ENCODE results near the gene MRAS. TPM values are rescaled to one million over a fixed set of nuclear protein-coding genes. Genes with fewer than 3 reads are reported as not detected.

MRAS gene
- total and polyA plus RNA-seq, 2 of the 13 experiments (the other 11 are each of a cell fraction or from before 2014, with no cell fraction given): 8.8 to 36.2 TPM

- TF ChIP-seq ETS1 (CRISPR knock-in tag; IDR thresholded peaks at IDR 0.05) (no peak), SP5 (CRISPR knock-in tag; IDR thresholded peaks at IDR 0.05; ENCODE audit: borderline replicate concordance, low read depth) (peak; percentile 46; the same call in 1 of the 2 replicates), HOXD1 (CRISPR knock-in tag; IDR thresholded peaks at IDR 0.05) (no peak), ZNF180 (CRISPR knock-in tag; IDR thresholded peaks at IDR 0.05; ENCODE audit: borderline replicate concordance, low read depth) (no peak), FOXM1 (CRISPR knock-in tag; IDR thresholded peaks at IDR 0.05) (no peak), STAT5B (CRISPR knock-in tag; IDR thresholded peaks at IDR 0.05) (no peak), DPF2 (CRISPR knock-in tag; IDR thresholded peaks at IDR 0.05; ENCODE audit: borderline replicate concordance, low read depth) (no peak), ZNF138 (CRISPR knock-in tag; IDR thresholded peaks at IDR 0.05; ENCODE audit: low read depth) (no peak), HINFP (CRISPR knock-in tag; IDR thresholded peaks at IDR 0.05; ENCODE audit: low read depth) (no peak), RXRB (CRISPR knock-in tag; IDR thresholded peaks at IDR 0.05; ENCODE audit: borderline replicate concordance) (no peak), MYPOP (CRISPR knock-in tag; IDR thresholded peaks at IDR 0.05) (no peak), ZBTB38 (CRISPR knock-in tag; IDR thresholded peaks at IDR 0.05) (peak; percentile 36; the same call in 1 of the 2 replicates), ZFP82 (CRISPR knock-in tag; IDR thresholded peaks at IDR 0.05; ENCODE audit: borderline replicate concordance) (no peak), ZNF292 (CRISPR knock-in tag; IDR thresholded peaks at IDR 0.05; ENCODE audit: borderline replicate concordance, low read depth) (0 out of 2 replicates have a peak, but pooled peaks have one; percentile 22), ZNF275 (CRISPR knock-in tag; IDR thresholded peaks at IDR 0.05; ENCODE audit: borderline replicate concordance) (0 out of 2 replicates have a peak, but pooled peaks have one; percentile 51), CCAR2 (optimal IDR thresholded peaks at IDR 0.05; ENCODE audit: low read depth, low read length) (no peak), FOXJ3 (CRISPR knock-in tag; IDR thresholded peaks at IDR 0.05; ENCODE audit: borderline replicate concordance) (no peak), ZSCAN21 (CRISPR knock-in tag; IDR thresholded peaks at IDR 0.05; ENCODE audit: borderline replicate concordance) (no peak), ZNF552 (CRISPR knock-in tag; IDR thresholded peaks at IDR 0.05; ENCODE audit: borderline replicate concordance) (no peak), ZNF18 (CRISPR knock-in tag; IDR thresholded peaks at IDR 0.05; ENCODE audit: insufficient replicate concordance) (no peak), ZNF225 (CRISPR knock-in tag; IDR thresholded peaks at IDR 0.05) (no peak; the same call in 1 of the 2 replicates), GLI4 (CRISPR knock-in tag; IDR thresholded peaks at IDR 0.05; ENCODE audit: borderline replicate concordance) (no peak)
These were observed 19.0 kb upstream of the MRAS start, which contains the start of gene NME9 (continued) for GRCh38 chr3:138329127-138329983.
